Peyer's patch (tissue), 4 donors: ENCODE results near the gene CXCL14. TPM values are rescaled to one million over a fixed set of nuclear protein-coding genes. Genes with fewer than 3 reads are reported as not detected.

Source experiments
- DNase-seq, 3 donors: peaks; one replicate each; pipeline ENCODE4 v3.0.0-alpha.2; 2017 to 2019
- H3K27ac ChIP-seq, 4 donors: fragments of 200-600 bp; sonication (generic); one replicate each; pipeline ENCODE4 v1.5.1; 2016 to 2019
- H3K27me3 ChIP-seq, 2 donors: fragments of 200-600 bp; sonication (generic); one replicate each; pipeline ENCODE4 v1.5.1; 2019
- H3K36me3 ChIP-seq, 3 donors: fragments of 200-600 bp; sonication (generic); one replicate each; pipeline ENCODE4 v1.5.1; 2016 to 2019
- H3K4me1 ChIP-seq, 4 donors: fragments of 200-600 bp; sonication (generic); one replicate each; pipeline ENCODE4 v1.5.1; 2016 to 2019
- H3K4me3 ChIP-seq, 4 donors: fragments of 200-600 bp; sonication (generic); 1 replicate in 3 of 4; 2 replicates in 1 of 4; pipeline ENCODE4 v1.5.1; 2016 to 2019; ENCODE audit warnings: mild to moderate bottlenecking in 1 of 4
- H3K9me3 ChIP-seq, 4 donors: fragments of 200-600 bp; sonication (generic); one replicate each; pipeline ENCODE4 v1.5.1; 2016 to 2019; ENCODE audit warnings: mild to moderate bottlenecking in 1 of 4
- POLR2A ChIP-seq, 2 donors: fragments of 450-650 bp; IDR thresholded peaks; one replicate each; pipeline ENCODE4 v1.5.1; 2017; ENCODE audit warnings: antibody characterized with exemption in 2 of 2, mild to moderate bottlenecking in 2 of 2, moderate library complexity in 2 of 2
- total RNA-seq, 4 donors: library from RNA; depleted of rRNA; stranded (reverse); fragments of >200 nt; gene quantifications; one replicate each; pipeline ENCODE4 v1.1.0, GENCODE V29; 2016
- TF ChIP-seq, protein P1 (sequence below), 6 experiments: fragments of 450-650 bp in 4 of 6; fragments of 200-600 bp in 2 of 6; sonication (generic) in 1 of 6; IDR thresholded peaks; one replicate each; pipeline ENCODE4 v1.5.1; 2017 to 2019; ENCODE audit warnings: antibody characterized with exemption in 6 of 6, mild to moderate bottlenecking in 3 of 6, moderate library complexity in 1 of 6

Gene CXCL14
- total RNA-seq, 4 donors from 2014 or later: 17.3 to 122 (median 23.4) TPM

DNA sequence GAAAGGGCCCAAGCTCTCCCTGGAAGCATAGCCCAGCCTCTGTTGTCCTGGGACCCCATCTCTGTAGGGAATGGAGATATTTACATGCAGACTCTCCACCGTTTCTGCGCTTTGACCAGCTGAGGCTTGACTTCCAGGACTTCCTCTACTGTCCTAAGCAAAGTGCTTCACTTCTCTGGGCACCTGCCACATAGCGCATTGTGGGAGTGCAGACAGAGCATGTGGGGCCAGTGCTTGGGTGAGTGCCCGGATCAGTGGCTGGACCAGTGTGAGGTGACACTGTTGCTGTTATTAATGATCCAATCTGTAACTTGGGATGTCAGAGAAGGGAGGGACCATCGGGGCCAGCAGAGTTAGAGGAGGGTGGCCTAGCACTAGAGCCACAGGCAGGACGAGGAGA lies 10.5 kb downstream of the CXCL14 start:
- Histone ChIP-seq H3K9me3 (no peaks in the 10 kb centered on the region), H3K27me3 (no peaks in the 10 kb centered on the region), H3K4me3 (no peak overlapping the region), H3K4me1 (no peaks in the 10 kb centered on the region), H3K27ac (no peak overlapping the region), H3K36me3 (no peaks in the 10 kb centered on the region)
- DNase-seq: no peak
- no peak for TF ChIP-seq POLR2A (IDR thresholded peaks at IDR 0.05)
- TF ChIP-seq, protein P1, sequence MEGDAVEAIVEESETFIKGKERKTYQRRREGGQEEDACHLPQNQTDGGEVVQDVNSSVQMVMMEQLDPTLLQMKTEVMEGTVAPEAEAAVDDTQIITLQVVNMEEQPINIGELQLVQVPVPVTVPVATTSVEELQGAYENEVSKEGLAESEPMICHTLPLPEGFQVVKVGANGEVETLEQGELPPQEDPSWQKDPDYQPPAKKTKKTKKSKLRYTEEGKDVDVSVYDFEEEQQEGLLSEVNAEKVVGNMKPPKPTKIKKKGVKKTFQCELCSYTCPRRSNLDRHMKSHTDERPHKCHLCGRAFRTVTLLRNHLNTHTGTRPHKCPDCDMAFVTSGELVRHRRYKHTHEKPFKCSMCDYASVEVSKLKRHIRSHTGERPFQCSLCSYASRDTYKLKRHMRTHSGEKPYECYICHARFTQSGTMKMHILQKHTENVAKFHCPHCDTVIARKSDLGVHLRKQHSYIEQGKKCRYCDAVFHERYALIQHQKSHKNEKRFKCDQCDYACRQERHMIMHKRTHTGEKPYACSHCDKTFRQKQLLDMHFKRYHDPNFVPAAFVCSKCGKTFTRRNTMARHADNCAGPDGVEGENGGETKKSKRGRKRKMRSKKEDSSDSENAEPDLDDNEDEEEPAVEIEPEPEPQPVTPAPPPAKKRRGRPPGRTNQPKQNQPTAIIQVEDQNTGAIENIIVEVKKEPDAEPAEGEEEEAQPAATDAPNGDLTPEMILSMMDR (IDR thresholded peaks at IDR 0.05): no peak

GRCh38 chr5:135567661-135568060 lies 11.1 kb downstream of the CXCL14 start:
- H3K27me3 ChIP-seq: no peaks in the 10 kb centered on the region
- H3K4me1 ChIP-seq: no peaks in the 10 kb centered on the region
- no peak overlapping the region for H3K27ac ChIP-seq
- no peak for TF ChIP-seq POLR2A (IDR thresholded peaks at IDR 0.05)
- TF ChIP-seq, protein P1 (IDR thresholded peaks at IDR 0.05): no peak
- no peak for DNase-seq
- H3K36me3 ChIP-seq: no peaks in the 10 kb centered on the region
- no peak overlapping the region for H3K4me3 ChIP-seq
- no peaks in the 10 kb centered on the region for H3K9me3 ChIP-seq

DNA sequence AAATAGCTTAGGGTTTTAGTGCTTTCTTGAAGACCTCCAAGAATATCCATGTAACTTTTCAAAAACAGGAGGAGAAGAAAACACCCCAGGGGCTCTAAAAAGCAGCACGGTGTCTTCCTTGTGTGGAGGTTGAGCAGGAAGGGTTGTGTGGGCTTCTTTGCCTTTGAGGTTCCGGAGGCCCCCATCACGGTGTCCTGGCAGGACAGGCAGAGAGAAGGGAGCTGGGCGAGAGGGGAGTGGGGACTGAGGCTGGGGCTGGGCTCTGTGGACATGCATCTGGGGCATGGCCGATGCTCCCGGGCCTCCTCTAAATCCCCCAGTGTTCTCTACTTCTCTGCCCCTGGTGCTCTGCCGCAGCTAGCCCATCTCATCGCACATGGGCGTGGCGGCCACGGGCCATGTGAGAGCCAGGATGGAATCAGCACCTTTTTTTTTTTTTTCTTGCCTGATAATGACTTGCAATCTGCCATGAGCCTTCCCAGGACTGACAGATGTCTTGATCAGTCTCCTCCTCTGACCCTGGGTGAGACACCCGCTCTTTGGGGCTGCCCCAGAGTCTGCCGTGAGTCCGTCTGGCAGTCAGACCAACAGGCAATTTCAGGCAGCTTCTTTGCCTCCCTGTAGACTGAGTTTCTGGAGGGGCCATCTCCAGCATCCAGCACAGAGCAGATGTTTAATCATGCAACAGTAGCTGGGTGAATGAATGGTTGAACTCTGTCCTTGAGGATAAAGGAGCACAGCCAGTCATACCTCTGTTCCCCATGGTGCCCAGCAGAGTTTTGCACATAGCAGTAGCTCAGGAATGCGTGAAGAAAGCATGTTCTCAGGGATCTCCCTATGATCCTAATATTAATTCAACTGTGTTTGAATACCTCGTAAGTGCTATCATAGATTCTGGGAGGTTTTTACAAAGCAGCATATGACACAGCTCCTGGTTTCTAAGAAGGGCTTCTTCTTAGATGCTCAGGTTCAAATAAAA lies 12.1 kb downstream of the CXCL14 start:
- Histone ChIP-seq H3K27me3 (no peaks in the 10 kb centered on the region), H3K4me1 (no peaks in the 10 kb centered on the region), H3K4me3 (no peak overlapping the region), H3K9me3 (no peaks in the 10 kb centered on the region), H3K36me3 (no peaks in the 10 kb centered on the region), H3K27ac (no peak overlapping the region)
- DNase-seq: no peak
- TF ChIP-seq POLR2A (IDR thresholded peaks at IDR 0.05): no peak
- TF ChIP-seq, protein P1 (IDR thresholded peaks at IDR 0.05): no peak

GRCh38 chr5:135565725-135566421 lies 12.9 kb downstream of the CXCL14 start:
- TF ChIP-seq, protein P1 (IDR thresholded peaks at IDR 0.05): peak in 5 of 6 experiments; percentile 52 to 78 (median 72)
- no peak for TF ChIP-seq POLR2A (IDR thresholded peaks at IDR 0.05)
- no peaks in the 10 kb centered on the region for H3K27me3 ChIP-seq
- DNase-seq: peak; percentile 51 to 89 (median 81)
- H3K27ac ChIP-seq: no peak overlapping the region
- no peaks in the 10 kb centered on the region for H3K4me1 ChIP-seq
- no peaks in the 10 kb centered on the region for H3K36me3 ChIP-seq
- H3K9me3 ChIP-seq: no peaks in the 10 kb centered on the region
- H3K4me3 ChIP-seq: no peak overlapping the region

DNA sequence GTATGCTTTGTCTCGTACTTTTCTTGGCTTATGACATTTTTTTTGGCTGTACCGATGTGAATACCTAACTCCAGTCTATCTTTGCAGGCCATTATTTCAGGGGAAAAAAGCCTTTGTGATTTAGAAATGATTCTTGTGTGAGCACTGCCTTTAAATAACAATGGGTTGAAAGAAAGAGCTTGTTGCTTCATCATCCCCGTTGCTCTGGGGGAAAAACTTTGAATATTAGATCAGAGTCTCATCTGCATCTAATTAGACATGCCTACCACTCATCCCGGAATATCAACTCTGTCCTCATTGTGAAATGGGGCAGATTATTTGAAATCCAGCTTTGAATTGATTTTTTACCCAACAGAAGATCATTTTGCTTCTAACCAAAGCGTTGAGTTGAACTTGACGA lies 13.5 kb downstream of the CXCL14 start:
- Histone ChIP-seq H3K36me3 (no peaks in the 10 kb centered on the region), H3K4me1 (no peaks in the 10 kb centered on the region), H3K27me3 (no peaks in the 10 kb centered on the region), H3K27ac (no peak overlapping the region), H3K9me3 (no peaks in the 10 kb centered on the region), H3K4me3 (no peak overlapping the region)
- TF ChIP-seq, protein P1 (IDR thresholded peaks at IDR 0.05): no peak
- no peak for TF ChIP-seq POLR2A (IDR thresholded peaks at IDR 0.05)
- no peak for DNase-seq
